PFSK-1 (cell line): ENCODE results near the gene RBP3.

Experiments
- FOXP2 ChIP-seq: optimal IDR thresholded peaks from 2 replicates; pipeline ENCODE3; 2011; ENCODE audit warnings: borderline replicate concordance, control low read depth, inconsistent platforms; ENCODE audit not compliant: insufficient read depth; ENCODE audit errors: extremely low read length, extremely low read depth
- POLR2AphosphoS5 ChIP-seq: IDR thresholded peaks from 2 replicates; pipeline ENCODE4 v1.6.1; 2012; ENCODE audit warnings: low read depth, mild to moderate bottlenecking, control low read depth, low read length, moderate library complexity
- REST ChIP-seq, 2 experiments: IDR thresholded peaks; 2 replicates each; pipeline versions ENCODE4 v1.6.1 to v1.8.0; 2011 to 2012; ENCODE audit warnings: low read depth in 2 of 2, low read length in 2 of 2, control low read depth in 1 of 2, inconsistent platforms in 1 of 2, mild to moderate bottlenecking in 1 of 2, moderate library complexity in 1 of 2; ENCODE audit not compliant: insufficient read depth in 1 of 2
- SIN3A ChIP-seq: IDR thresholded peaks from 2 replicates; pipeline ENCODE4 v1.6.1; 2012; ENCODE audit warnings: mild to moderate bottlenecking, low read length, moderate library complexity, borderline replicate concordance; ENCODE audit not compliant: insufficient read depth
- TAF1 ChIP-seq: IDR thresholded peaks from 2 replicates; pipeline ENCODE4 v1.6.1; 2012; ENCODE audit warnings: low read length, control low read depth, borderline replicate concordance; ENCODE audit not compliant: insufficient read depth

GRCh38 chr10:47322300-47323061 is 25.7 kb upstream of the RBP3 start, which contains the start of gene GDF2:
- no peak for TF ChIP-seq POLR2AphosphoS5
- TF ChIP-seq TAF1: no peak
- TF ChIP-seq SIN3A: no peak
- TF ChIP-seq REST (IDR thresholded peaks at IDR 0.05; ENCODE audit: insufficient read depth in 1 of 2, low read depth in 2 of 2, low read length in 2 of 2): no peak
- no peak for TF ChIP-seq FOXP2
